GM10266 (cell line): ENCODE results near the gene COX6A2.

ENCODE experiments used
- DNase-seq: peaks from one replicate; pipeline ENCODE4 v3.0.0; 2012; ENCODE audit errors: extremely low spot score
- TF ChIP-seq, protein P1 (sequence below): IDR thresholded peaks from 2 replicates; pipeline ENCODE4 v1.5.1; 2012; ENCODE audit warnings: mild to moderate bottlenecking, low read depth; ENCODE audit not compliant: control insufficient read depth, insufficient read depth; ENCODE audit errors: missing control alignments

The COX6A2 gene

DNA sequence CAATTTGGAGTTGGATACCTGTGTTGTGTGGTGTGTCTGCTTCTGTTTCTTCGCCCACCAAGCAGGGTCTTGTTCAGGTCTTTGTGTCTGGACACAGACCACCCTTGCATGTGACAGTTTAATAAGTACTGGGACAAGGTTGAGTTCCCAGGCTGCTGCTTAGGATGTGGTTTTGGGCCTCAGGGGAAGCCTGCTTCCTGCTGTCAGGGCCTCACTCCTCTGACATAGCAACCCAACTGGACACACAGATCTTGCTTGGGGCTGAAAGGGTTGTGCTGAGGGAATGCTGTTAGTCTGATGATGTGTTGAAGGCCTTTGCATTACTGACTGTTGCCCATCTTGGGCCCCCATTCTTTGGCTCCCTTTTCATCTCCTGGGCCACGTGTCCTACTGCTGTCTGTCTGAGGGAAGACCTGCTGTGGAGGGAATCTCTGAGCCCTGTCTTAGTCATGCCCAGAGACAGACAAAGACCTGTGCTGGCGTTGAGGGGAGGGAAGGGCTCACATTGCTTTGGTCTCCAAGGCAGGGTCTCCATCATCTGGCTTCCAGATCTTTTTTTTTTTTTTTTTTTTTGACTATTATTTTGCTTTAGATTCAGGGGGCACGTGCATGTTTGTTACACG, 39.1 kb upstream of the COX6A2 start:
- peak; percentile 53 for DNase-seq

DNA sequence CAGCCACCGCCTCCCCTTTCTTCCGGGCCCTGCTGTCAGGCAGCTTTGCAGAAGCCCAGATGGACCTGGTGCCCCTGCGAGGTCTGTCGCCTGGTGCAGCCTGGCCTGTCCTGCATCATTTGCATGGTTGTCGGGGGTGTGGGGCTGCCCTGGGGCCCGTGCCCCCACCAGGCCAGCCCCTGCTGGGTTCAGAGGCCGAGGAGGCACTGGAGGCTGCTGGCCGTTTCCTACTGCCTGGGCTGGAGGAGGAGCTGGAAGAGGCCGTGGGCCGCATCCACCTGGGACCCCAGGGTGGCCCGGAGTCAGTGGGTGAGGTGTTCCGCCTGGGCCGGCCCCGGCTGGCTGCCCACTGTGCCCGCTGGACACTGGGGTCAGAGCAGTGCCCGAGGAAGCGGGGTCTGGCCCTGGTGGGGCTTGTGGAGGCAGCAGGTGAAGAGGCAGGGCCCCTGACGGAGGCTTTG, 38.3 kb upstream of the COX6A2 start:
- no peak for DNase-seq
- TF ChIP-seq, protein P1, sequence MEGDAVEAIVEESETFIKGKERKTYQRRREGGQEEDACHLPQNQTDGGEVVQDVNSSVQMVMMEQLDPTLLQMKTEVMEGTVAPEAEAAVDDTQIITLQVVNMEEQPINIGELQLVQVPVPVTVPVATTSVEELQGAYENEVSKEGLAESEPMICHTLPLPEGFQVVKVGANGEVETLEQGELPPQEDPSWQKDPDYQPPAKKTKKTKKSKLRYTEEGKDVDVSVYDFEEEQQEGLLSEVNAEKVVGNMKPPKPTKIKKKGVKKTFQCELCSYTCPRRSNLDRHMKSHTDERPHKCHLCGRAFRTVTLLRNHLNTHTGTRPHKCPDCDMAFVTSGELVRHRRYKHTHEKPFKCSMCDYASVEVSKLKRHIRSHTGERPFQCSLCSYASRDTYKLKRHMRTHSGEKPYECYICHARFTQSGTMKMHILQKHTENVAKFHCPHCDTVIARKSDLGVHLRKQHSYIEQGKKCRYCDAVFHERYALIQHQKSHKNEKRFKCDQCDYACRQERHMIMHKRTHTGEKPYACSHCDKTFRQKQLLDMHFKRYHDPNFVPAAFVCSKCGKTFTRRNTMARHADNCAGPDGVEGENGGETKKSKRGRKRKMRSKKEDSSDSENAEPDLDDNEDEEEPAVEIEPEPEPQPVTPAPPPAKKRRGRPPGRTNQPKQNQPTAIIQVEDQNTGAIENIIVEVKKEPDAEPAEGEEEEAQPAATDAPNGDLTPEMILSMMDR, result no peak

More for the DNA sequence above, 39.1 kb upstream of the COX6A2 start:
- TF ChIP-seq, protein P1, result no peak

DNA sequence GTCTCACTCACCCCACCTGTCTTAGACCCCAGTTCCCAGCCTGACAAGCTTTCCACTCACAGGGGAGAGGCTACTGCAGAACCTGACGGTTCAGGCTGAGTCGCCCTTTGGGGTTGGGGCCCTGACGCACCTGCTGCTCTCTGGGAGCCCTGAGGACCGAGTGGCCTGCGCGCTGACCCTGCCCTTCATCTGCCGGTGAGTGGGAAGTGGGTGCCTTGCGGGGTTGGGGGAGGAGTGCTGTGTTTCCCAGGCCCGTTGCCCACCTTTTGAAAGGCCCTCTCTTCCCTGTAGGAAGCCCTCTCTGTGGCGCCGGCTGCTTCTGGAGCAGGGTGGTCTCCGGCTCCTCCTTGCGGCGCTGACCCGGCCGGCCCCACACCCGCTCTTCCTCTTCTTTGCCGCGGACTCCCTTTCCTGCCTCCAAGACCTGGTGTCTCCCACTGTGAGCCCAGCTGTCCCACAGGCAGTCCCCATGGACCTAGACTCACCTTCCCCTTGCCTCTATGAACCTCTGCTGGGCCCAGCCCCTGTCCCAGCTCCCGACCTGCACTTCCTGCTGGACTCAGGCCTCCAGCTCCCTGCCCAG, 37.7 kb upstream of the COX6A2 start:
- no peak for DNase-seq
- TF ChIP-seq, protein P1, result no peak

DNA sequence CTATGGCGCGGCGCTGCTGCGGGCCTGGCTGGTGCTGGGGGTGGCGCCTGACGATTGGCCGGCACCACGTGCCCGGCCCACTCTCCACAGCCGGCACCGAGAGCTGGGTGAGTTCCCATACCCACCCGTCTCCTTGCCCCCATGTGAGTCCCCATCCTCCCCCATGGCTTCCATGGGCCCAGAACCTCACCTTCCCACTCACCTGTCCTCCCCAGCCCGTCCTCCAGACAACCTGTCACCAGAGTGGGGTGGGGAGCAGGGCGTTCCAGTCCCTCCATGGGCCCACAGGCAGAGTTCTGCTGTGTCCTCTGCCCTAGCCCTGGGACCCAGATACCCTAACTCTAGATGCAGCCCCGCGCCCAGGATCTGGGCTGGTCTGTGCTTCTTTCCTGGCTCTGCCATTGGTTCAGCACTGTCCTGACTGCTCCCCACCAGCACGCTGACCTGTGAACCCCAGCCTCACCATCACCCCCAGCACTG, 36.7 kb upstream of the COX6A2 start:
- DNase-seq, result no peak
- TF ChIP-seq, protein P1, result no peak

DNA sequence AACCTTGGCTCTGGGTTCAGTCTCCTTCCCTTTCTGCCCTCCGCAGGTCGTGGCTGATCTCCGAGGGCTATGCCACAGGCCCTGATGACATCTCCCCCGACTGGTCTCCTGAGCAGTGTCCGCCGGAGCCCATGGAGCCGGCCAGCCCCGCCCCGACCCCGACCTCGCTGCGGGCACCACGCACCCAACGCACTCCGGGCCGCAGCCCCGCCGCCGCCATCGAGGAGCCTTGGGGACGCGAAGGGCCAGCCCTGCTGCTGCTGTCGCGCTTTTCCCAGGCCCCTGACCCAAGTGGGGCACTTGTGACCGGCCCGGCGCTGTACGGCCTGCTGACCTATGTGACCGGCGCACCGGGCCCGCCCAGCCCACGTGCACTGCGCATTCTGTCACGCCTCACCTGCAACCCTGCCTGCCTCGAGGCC, 36.2 kb upstream of the COX6A2 start:
- TF ChIP-seq, protein P1, result no peak
- DNase-seq, result no peak

DNA sequence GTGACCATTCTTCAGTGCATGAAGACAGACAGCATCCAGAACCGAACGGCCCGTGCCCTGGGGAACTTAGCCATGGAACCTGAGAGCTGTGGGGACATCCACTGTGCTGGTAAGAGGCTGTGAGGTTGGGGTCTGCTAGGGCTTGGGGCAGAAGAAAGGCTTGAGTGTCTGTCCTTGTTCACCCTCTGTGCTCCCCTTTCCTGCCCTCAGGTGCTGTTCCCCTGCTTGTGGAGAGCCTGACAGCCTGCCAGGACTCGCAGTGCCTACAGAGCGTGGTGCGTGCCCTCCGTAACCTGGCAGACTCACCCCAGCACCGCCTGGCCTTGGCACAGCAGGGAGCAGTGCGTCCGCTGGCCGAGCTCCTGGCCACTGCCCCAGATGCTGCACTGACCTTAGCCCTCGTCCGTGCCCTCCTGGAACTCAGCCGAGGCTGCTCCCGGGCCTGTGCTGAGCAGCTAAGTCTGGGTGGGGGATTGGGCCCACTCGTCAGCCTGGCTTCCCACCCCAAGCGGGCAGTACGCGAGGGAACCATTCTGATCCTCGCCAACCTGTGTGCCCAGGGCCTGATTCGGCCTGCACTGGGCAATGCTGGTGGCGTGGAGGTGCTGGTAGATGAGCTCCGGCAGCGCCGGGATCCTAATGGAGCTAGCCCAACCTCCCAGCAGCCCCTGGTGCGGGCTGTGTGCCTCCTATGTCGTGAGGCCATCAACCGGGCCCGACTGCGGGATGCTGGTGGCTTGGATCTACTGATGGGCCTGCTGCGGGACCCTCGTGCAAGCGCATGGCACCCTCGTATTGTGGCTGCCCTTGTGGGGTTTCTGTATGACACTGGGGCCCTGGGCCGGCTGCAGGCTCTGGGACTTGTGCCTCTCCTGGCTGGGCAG, 34.0 kb upstream of the COX6A2 start:
- TF ChIP-seq, protein P1, result no peak
- no peak for DNase-seq
